ENCODE results near the gene NUFIP1. TPM values are rescaled to one million over a fixed set of nuclear protein-coding genes. Genes with fewer than 3 reads are reported as not detected.

Gene NUFIP1
- total and polyA plus RNA-seq, 2 experiments from 2014 or later: 7.7 to 23.9 TPM

DNA sequence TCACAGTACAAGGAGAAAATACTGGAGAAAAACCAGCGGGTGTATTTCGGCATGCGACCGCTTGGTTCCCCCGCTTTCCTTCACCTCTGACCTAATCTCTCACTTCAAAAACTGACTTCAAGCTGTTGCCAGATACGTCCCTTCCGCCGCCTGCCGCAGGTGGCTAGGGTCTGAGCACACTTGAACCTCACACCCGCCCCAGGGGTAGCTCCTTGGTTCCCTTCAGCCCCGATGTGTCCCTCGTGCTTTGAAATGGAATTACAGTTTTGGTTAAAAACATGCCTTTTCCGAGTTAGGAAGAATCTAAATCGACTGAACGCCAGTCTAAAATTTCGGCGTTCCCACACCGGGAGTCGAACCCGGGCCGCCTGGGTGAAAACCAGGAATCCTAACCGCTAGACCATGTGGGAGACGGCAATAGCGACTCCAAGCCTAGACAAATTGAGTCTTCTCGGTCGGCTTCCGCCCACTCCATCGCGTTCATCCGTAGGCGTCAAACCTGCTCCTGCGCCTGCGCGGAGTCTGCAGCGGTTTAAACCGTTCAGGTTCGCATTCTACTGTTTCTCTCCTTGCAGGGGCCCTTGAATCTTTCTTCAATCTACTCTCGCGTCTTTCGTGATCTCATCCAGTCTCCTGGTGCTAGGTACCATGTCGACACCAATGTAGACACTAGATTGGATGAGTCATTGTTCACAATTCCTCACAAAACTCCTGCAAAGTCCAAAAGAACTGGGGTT, 71.5 kb downstream of the NUFIP1 start:
- no peaks in the 10 kb centered on the region for H3K79me2 ChIP-seq (replicated peaks; ENCODE audit: insufficient read depth)
- H3K36me3 Mint-ChIP-seq (ENCODE audit: low read depth): no peaks in the 10 kb centered on the region
- H3K27ac ChIP-seq (ENCODE audit: low read depth): peak overlapping the region; percentile 93
- no peaks in the 10 kb centered on the region for H3K27me3 ChIP-seq (ENCODE audit: insufficient read depth)
- no peak overlapping the region for H3K27ac Mint-ChIP-seq
- peaks cover 10% of the 10 kb centered on the region; the same call in 1 of the 2 replicates for H3F3A ChIP-seq (replicated peaks; ENCODE audit: low read depth)
- no peaks in the 10 kb centered on the region for H3K36me3 ChIP-seq (ENCODE audit: insufficient read depth)
- DNase-seq (ENCODE audit: low spot score) (peak; percentile 96), ATAC-seq (peak; percentile 83)
- peak overlapping the region; percentile 53 for H3K4me3 ChIP-seq
- H3K4me1 Mint-ChIP-seq: peaks cover 8% of the 10 kb centered on the region
- no peak overlapping the region for H3K4me3 Mint-ChIP-seq
- peaks cover 3% of the 10 kb centered on the region for H3K27me3 Mint-ChIP-seq (ENCODE audit: insufficient read depth, low read depth, poor library complexity)
- no peaks in the 10 kb centered on the region for H3K9me2 ChIP-seq (ENCODE audit: insufficient read depth)
- H3K4me2 ChIP-seq: peak overlapping the region; percentile 86
- no peaks in the 10 kb centered on the region for H4K20me1 ChIP-seq (replicated peaks; ENCODE audit: insufficient read depth)
- H3K4me1 ChIP-seq (ENCODE audit: insufficient read depth): peaks cover 14% of the 10 kb centered on the region
- H3K9me3 Mint-ChIP-seq: no peaks in the 10 kb centered on the region; the same call in 2 of the 3 replicates
- TF ChIP-seq, protein P1, sequence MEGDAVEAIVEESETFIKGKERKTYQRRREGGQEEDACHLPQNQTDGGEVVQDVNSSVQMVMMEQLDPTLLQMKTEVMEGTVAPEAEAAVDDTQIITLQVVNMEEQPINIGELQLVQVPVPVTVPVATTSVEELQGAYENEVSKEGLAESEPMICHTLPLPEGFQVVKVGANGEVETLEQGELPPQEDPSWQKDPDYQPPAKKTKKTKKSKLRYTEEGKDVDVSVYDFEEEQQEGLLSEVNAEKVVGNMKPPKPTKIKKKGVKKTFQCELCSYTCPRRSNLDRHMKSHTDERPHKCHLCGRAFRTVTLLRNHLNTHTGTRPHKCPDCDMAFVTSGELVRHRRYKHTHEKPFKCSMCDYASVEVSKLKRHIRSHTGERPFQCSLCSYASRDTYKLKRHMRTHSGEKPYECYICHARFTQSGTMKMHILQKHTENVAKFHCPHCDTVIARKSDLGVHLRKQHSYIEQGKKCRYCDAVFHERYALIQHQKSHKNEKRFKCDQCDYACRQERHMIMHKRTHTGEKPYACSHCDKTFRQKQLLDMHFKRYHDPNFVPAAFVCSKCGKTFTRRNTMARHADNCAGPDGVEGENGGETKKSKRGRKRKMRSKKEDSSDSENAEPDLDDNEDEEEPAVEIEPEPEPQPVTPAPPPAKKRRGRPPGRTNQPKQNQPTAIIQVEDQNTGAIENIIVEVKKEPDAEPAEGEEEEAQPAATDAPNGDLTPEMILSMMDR (conservative IDR thresholded peaks at IDR 0.05; ENCODE audit: low read depth in 2 of 2): peak in 1 of 2 experiments; percentile 48; a peak in 3 of 4 replicates
- 0 out of 2 replicates have a peak, but pooled peaks have one; percentile 1 for TF ChIP-seq CREB1 (CRISPR knock-in tag; IDR thresholded peaks at IDR 0.05; ENCODE audit: low read depth)
- no peak for TF ChIP-seq ZNF114 (CRISPR knock-in tag; IDR thresholded peaks at IDR 0.05)
- peak; percentile 36; the same call in 1 of the 2 replicates for TF ChIP-seq NANOG (IDR thresholded peaks at IDR 0.05; ENCODE audit: borderline replicate concordance)
- TF ChIP-seq ETS1 (IDR thresholded peaks at IDR 0.05): peak; percentile 76; the same call in 1 of the 2 replicates
- TF ChIP-seq POLR2AphosphoS5 (IDR thresholded peaks at IDR 0.05; ENCODE audit: low read depth): peak; percentile 71
- TF ChIP-seq JUNB (IDR thresholded peaks at IDR 0.05; ENCODE audit: unreplicated experiment): no peak
- no peak overlapping the region for H2AFZ ChIP-seq

DNA sequence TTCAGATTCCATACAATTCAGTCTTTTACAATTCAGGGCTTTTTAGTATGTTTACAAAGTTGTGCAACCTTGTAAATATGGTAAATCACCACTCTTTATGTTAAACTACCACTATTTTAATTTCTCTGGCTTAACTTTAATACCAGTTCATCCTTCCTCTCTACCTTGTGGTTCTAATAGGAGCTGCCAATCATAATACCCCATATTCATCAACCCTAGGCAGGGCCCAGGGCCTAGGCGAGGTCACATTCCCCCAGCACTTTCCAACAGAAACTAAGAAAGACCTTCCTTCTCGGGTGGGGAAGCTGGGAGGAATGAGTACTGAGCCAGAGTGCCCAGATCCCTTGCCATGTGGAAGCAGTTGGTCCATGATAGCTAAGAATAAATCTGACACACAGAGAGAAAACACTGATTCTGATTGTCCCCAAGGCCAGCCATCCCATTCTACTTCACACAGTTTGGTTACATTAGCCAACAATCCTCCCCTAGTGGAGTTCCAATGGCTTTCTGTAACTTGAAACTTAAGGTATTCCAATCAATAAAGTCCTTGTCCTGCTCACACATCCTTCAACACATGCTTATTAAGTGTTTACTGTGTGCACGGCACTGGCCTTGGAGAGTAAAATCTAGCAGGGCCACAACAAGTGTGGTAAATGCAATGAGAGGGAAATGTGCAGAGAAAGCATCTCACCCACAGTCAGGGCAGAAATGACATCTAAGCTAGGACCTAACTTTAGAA, 76.8 kb downstream of the NUFIP1 start:
- H3K9me2 ChIP-seq (ENCODE audit: insufficient read depth): no peaks in the 10 kb centered on the region
- no peaks in the 10 kb centered on the region for H3K27me3 Mint-ChIP-seq (ENCODE audit: insufficient read depth, low read depth, poor library complexity)
- no peak overlapping the region for H3K4me2 ChIP-seq
- peaks cover 18% of the 10 kb centered on the region for H3K36me3 Mint-ChIP-seq (ENCODE audit: low read depth)
- H3K9me3 Mint-ChIP-seq: peaks cover 24% of the 10 kb centered on the region
- H3K27ac ChIP-seq (ENCODE audit: low read depth): no peak overlapping the region
- H3K27me3 ChIP-seq (ENCODE audit: insufficient read depth): no peaks in the 10 kb centered on the region
- no peak overlapping the region for H3K4me3 ChIP-seq
- DNase-seq (ENCODE audit: low spot score): no peak
- no peak overlapping the region for H3K4me3 Mint-ChIP-seq
- ATAC-seq: no peak
- H3K79me2 ChIP-seq (replicated peaks; ENCODE audit: insufficient read depth): no peaks in the 10 kb centered on the region
- no peak overlapping the region for H2AFZ ChIP-seq
- H3K27ac Mint-ChIP-seq: no peak overlapping the region
- no peaks in the 10 kb centered on the region for H3K36me3 ChIP-seq (ENCODE audit: insufficient read depth)
- H3K4me1 ChIP-seq (ENCODE audit: insufficient read depth): no peaks in the 10 kb centered on the region; the same call in 1 of the 2 replicates
- no peaks in the 10 kb centered on the region for H4K20me1 ChIP-seq (replicated peaks; ENCODE audit: insufficient read depth)
- H3F3A ChIP-seq (replicated peaks; ENCODE audit: low read depth): no peaks in the 10 kb centered on the region
- peaks cover 8% of the 10 kb centered on the region; the same call in 2 of the 3 replicates for H3K4me1 Mint-ChIP-seq
- TF ChIP-seq ETS1 (IDR thresholded peaks at IDR 0.05) (no peak), EZH2 (IDR thresholded peaks at IDR 0.05; ENCODE audit: low read depth, unreplicated experiment) (no peak), CREB1 (CRISPR knock-in tag; IDR thresholded peaks at IDR 0.05; ENCODE audit: low read depth) (no peak), REST (IDR thresholded peaks at IDR 0.05; ENCODE audit: unreplicated experiment) (no peak), ZNF114 (CRISPR knock-in tag; IDR thresholded peaks at IDR 0.05) (no peak), POLR2AphosphoS5 (IDR thresholded peaks at IDR 0.05; ENCODE audit: low read depth) (no peak), EZH2phosphoT487 (IDR thresholded peaks at IDR 0.05; ENCODE audit: unreplicated experiment) (no peak)
